Measurements from ENCODE around the gene RNF20. TPM values are rescaled to one million over a fixed set of nuclear protein-coding genes. Genes with fewer than 3 reads are reported as not detected.
"Not testable (repeated sequence)": the region's sequence is repeated elsewhere in the genome, so short reads cannot be mapped to it uniquely, and the experiment has no call there.

RNF20 gene
- total RNA-seq, 4 donors from 2014 or later = 26.6 to 34.4 (median 29.7) TPM

- intact Hi-C loops (cut with DNase I; ENCODE audit: low total_unique reads) (loop anchor here (5.0 kb wide), 1 partner anchor 41 kb away; no protein-coding TSS in a partner anchor), in situ Hi-C loops (cut with MboI; ENCODE audit: low sequenced_read_pairs in 4 of 4) (loop anchor here in 1 of 4 donors (10.0 kb wide), 1 partner anchor 49 kb away; no protein-coding TSS in a partner anchor)
- H3K27ac ChIP-seq = no peak overlapping the region
- H3K36me3 ChIP-seq = no peaks in the 10 kb centered on the region
- no peaks in the 10 kb centered on the region for H3K4me1 ChIP-seq
- H3K27me3 ChIP-seq = no peaks in the 10 kb centered on the region
- ATAC-seq = no peak
- H3K4me3 ChIP-seq = no peak overlapping the region
- DNase-seq = no peak
- no peaks in the 10 kb centered on the region for H3K9me3 ChIP-seq
- no peak for TF ChIP-seq POLR2A (IDR thresholded peaks at IDR 0.05)
- no peak for TF ChIP-seq CTCF (IDR thresholded peaks at IDR 0.05 in 4 of 5, conservative IDR thresholded peaks at IDR 0.05 in 1 of 5)
These were observed 20.3 kb upstream of the RNF20 start for GRCh38 chr9:101513351-101513750.

- DNase-seq (no peak), ATAC-seq (no peak)
- in situ Hi-C loops (cut with MboI; ENCODE audit: low sequenced_read_pairs in 4 of 4) (loop anchor here in 1 of 4 donors (10.0 kb wide), 1 partner anchor 49 kb away; no protein-coding TSS in a partner anchor), intact Hi-C loops (cut with DNase I; ENCODE audit: low total_unique reads) (loop anchor here (5.0 kb wide), 1 partner anchor 42 kb away; no protein-coding TSS in a partner anchor)
- no peaks in the 10 kb centered on the region for H3K36me3 ChIP-seq
- H3K4me3 ChIP-seq = no peak overlapping the region
- H3K27ac ChIP-seq = no peak overlapping the region
- H3K27me3 ChIP-seq = no peaks in the 10 kb centered on the region
- H3K4me1 ChIP-seq = no peaks in the 10 kb centered on the region
- TF ChIP-seq POLR2A (IDR thresholded peaks at IDR 0.05) (no peak), CTCF (IDR thresholded peaks at IDR 0.05 in 4 of 5, conservative IDR thresholded peaks at IDR 0.05 in 1 of 5) (no peak)
- no peaks in the 10 kb centered on the region for H3K9me3 ChIP-seq
These were observed 19.6 kb upstream of the RNF20 start for GRCh38 chr9:101514071-101514470.

- DNase-seq = no peak
- H3K9me3 ChIP-seq = no peaks in the 10 kb centered on the region
- no peak for ATAC-seq
- no peak for TF ChIP-seq POLR2A (IDR thresholded peaks at IDR 0.05)
- TF ChIP-seq CTCF (IDR thresholded peaks at IDR 0.05 in 4 of 5, conservative IDR thresholded peaks at IDR 0.05 in 1 of 5) = no peak
- H3K27me3 ChIP-seq = no peaks in the 10 kb centered on the region
- in situ Hi-C loops (cut with MboI; ENCODE audit: low sequenced_read_pairs in 4 of 4) (loop anchor here in 1 of 4 donors (10.0 kb wide), 1 partner anchor 52 kb away; no protein-coding TSS in a partner anchor), intact Hi-C loops (cut with DNase I; ENCODE audit: low total_unique reads) (no loop called here)
- H3K4me1 ChIP-seq = no peaks in the 10 kb centered on the region
- H3K4me3 ChIP-seq = no peak overlapping the region
- H3K27ac ChIP-seq = no peak overlapping the region
- H3K36me3 ChIP-seq = no peaks in the 10 kb centered on the region
These were observed 17.0 kb upstream of the RNF20 start for GRCh38 chr9:101516655-101517054.

GRCh38 chr9:101518489-101518888, 15.2 kb upstream of the RNF20 start:
- intact Hi-C loops (cut with DNase I; ENCODE audit: low total_unique reads); H3K4me1 ChIP-seq; H3K36me3 ChIP-seq; H3K27me3 ChIP-seq; H3K27ac ChIP-seq; ATAC-seq; DNase-seq; H3K9me3 ChIP-seq; H3K4me3 ChIP-seq: not testable (repeated sequence)
- in situ Hi-C loops (cut with MboI; ENCODE audit: low sequenced_read_pairs in 4 of 4) = loop anchor here in 1 of 4 donors (10.0 kb wide), 1 partner anchor 54 kb away; no protein-coding TSS in a partner anchor

- in situ Hi-C loops (cut with MboI; ENCODE audit: low sequenced_read_pairs in 4 of 4) = no loop called here
- Histone ChIP-seq H3K27me3 (no peaks in the 10 kb centered on the region), H3K4me3 (no peak overlapping the region), H3K4me1 (no peaks in the 10 kb centered on the region), H3K9me3 (no peaks in the 10 kb centered on the region), H3K36me3 (no peaks in the 10 kb centered on the region), H3K27ac (no peak overlapping the region)
- ATAC-seq = no peak
- intact Hi-C loops (cut with DNase I; ENCODE audit: low total_unique reads) = no loop called here
- TF ChIP-seq CTCF (IDR thresholded peaks at IDR 0.05 in 4 of 5, conservative IDR thresholded peaks at IDR 0.05 in 1 of 5) = no peak
- TF ChIP-seq POLR2A (IDR thresholded peaks at IDR 0.05) = no peak
- DNase-seq = no peak
These were observed 9.3 kb upstream of the RNF20 start for GRCh38 chr9:101524371-101524770.

All from gastrocnemius medialis (tissue), 4 donors.